Measurements from ENCODE around the gene PRDM13. TPM values are rescaled to one million over a fixed set of nuclear protein-coding genes. Genes with fewer than 3 reads are reported as not detected.

Gene PRDM13
- total and polyA plus RNA-seq, 10 of the 15 experiments (the other 5 are each of a cell fraction or from before 2014, with no cell fraction given), result 0.02 to 0.15 (median 0.03) TPM; not detected in 6

GRCh38 chr6:99590728-99591672, 15.6 kb upstream of the PRDM13 start:
- Histone ChIP-seq H3K4me2 (ENCODE audit: control insufficient read depth, insufficient read depth) (peak overlapping the region; percentile 9; the same call in 1 of the 2 replicates), H3K4me1 (ENCODE audit: control insufficient read depth, insufficient read depth, low read length) (no peaks in the 10 kb centered on the region), H3K27me3 (replicated peaks in 1 of 2; ENCODE audit: control insufficient read depth in 2 of 2, insufficient read depth in 2 of 2, low read length in 1 of 2) (peaks cover 12 to 16% of the 10 kb centered on the region in 2 experiments), H3K79me2 (ENCODE audit: control insufficient read depth, insufficient read depth, low read length) (no peaks in the 10 kb centered on the region), H3K9me3 (replicated peaks; ENCODE audit: control insufficient read depth, insufficient read depth, low read length) (no peaks in the 10 kb centered on the region), H3K9ac (ENCODE audit: control insufficient read depth, insufficient read depth, low read length) (no peak overlapping the region), H3K36me3 (ENCODE audit: control insufficient read depth in 2 of 2, insufficient read depth in 2 of 2, low read length in 1 of 2) (no peaks in the 10 kb centered on the region), H3K4me3 (no peak overlapping the region), H3K27ac (ENCODE audit: control insufficient read depth, insufficient read depth) (no peak overlapping the region), H2AFZ (ENCODE audit: control insufficient read depth, low read depth, low read length) (no peak overlapping the region), H4K20me1 (ENCODE audit: control insufficient read depth, insufficient read depth) (no peaks in the 10 kb centered on the region)
- POLR2A ChIA-PET, result no interaction called here
- DNase-seq (ENCODE audit: low read depth, low spot score) (no peak), ATAC-seq (no peak), FAIRE-seq (no peak)
- intact Hi-C loops (cut with micrococcal nuclease; ENCODE audit: unreplicated experiment), result no loop called here
- SMC1A ChIA-PET (ENCODE audit: uncharacterized antibody, unreplicated experiment), result no interaction called here
- 14% methylated on average over 53 of the region's 63 CpGs for WGBS (ENCODE audit: insufficient coverage, insufficient replicate concordance, low lambda C conversion rate, missing lambda C conversion rate)
- in situ Hi-C loops (cut with MboI), result no loop called here
- CTCF ChIA-PET, result interaction anchor here (0.8 to 1.1 kb wide), 2 partner anchors 20 to 117 kb away, joined by 3 read pairs; no protein-coding TSS in a partner anchor
- RAD21 ChIA-PET (ENCODE audit: unreplicated experiment), result interaction anchor here (3.9 kb wide), 1 partner anchor 155 kb away, joined by 34 read pairs; no protein-coding TSS in a partner anchor
- BruUV-seq (replicated peaks), result no TSS peak
- TF ChIP-seq, protein P1, sequence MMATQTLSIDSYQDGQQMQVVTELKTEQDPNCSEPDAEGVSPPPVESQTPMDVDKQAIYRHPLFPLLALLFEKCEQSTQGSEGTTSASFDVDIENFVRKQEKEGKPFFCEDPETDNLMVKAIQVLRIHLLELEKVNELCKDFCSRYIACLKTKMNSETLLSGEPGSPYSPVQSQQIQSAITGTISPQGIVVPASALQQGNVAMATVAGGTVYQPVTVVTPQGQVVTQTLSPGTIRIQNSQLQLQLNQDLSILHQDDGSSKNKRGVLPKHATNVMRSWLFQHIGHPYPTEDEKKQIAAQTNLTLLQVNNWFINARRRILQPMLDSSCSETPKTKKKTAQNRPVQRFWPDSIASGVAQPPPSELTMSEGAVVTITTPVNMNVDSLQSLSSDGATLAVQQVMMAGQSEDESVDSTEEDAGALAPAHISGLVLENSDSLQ (IDR thresholded peaks at IDR 0.05), result no peak
- 0 out of 4 replicates have a peak, but pooled peaks of 1 of the 2 experiments have one; percentile 8 for TF ChIP-seq BHLHE40 (IDR thresholded peaks at IDR 0.05; ENCODE audit: borderline replicate concordance in 1 of 2, low read depth in 2 of 2, low read length in 1 of 2)
- TF ChIP-seq, protein P2, sequence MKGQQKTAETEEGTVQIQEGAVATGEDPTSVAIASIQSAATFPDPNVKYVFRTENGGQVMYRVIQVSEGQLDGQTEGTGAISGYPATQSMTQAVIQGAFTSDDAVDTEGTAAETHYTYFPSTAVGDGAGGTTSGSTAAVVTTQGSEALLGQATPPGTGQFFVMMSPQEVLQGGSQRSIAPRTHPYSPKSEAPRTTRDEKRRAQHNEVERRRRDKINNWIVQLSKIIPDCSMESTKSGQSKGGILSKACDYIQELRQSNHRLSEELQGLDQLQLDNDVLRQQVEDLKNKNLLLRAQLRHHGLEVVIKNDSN (IDR thresholded peaks at IDR 0.05; ENCODE audit: borderline replicate concordance, extremely low read length, insufficient read depth, low read depth, low read length), result no peak
- TF ChIP-seq CHD1 (IDR thresholded peaks at IDR 0.05; ENCODE audit: low read depth, low read length), result no peak

All from GM12878 (cell line).